GOT3 (cell line): ENCODE results near the gene HHIP.

ENCODE experiments used
- DNase-seq: peaks from one replicate; lab custom pipeline; 2025; ENCODE audit warnings: mixed read lengths; lab: John Stamatoyannopoulos, UW

The HHIP gene

GRCh38 chr4:144656850-144657249 lies 10.9 kb downstream of the HHIP start:
- DNase-seq, result no peak

GRCh38 chr4:144658015-144658567 lies 12.1 kb downstream of the HHIP start:
- no peak for DNase-seq

- DNase-seq, result no peak
Measured at GRCh38 chr4:144658903-144659302, 12.9 kb downstream of the HHIP start.

DNA sequence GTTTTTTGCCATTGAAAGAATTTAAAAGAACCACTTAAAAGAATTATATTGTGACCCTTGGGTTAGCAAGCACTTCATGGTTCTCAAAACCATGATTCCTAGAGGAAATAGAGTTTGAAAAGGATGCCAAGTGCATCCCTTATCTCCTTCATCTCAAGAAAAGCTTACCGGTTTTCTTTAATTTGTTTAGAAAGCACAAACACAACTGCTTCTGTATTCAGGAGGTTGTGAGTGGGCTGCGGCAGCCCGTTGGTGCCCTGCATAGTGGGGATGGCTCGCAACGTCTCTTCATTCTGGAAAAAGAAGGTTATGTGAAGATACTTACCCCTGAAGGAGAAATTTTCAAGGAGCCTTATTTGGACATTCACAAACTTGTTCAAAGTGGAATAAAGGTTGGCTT lies 13.5 kb downstream of the HHIP start:
- DNase-seq, result no peak

GRCh38 chr4:144663834-144664475 lies 18.0 kb downstream of the HHIP start:
- no peak for DNase-seq

DNA sequence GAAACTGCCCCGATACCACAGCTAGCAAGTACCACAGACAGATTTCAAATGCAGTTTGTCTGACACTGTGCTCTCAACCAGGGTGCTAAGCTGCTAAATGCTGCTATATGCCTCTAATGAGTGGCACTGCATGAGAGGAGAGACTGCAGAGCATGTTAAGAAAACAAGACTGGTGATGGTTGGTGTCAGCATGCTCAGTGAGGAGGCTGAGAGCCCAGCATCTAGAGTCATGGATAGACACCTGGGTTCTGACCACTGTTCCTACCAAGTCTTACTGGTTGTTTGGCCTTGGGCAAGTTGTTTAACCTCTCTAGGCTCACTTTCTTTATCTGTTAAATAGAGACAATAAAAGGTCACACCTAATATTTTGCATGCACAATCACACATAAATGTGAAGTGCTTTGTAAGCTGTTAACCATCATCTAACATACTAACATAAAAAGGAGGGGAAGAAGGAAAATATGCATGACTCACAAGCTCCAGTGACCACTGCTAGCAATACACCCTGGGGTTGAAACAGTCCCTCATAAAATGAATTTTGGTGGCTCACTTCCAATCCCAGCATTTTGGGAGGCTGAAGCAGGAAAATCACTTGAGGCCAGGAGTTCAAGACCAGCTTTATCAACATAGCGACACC lies 20.7 kb downstream of the HHIP start:
- DNase-seq, result no peak

DNA sequence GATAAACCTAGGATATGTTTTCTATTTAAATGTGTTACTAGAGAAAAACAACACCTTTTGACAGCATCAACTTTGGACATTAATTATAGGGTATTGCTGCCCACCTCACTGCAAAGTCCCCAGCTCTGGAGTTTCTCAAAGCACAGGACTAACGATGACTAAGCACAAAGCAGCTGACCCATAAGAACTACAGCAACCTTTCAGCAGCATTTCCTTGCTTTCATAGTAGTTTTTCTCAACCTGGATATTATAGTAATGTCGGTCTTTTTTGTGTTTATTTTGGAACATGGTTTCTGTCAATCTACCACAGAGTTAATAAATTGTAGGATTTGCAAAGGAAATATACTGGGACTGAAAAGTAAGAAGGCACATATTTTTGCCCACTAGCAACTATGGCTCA lies 21.5 kb downstream of the HHIP start:
- DNase-seq, result no peak

DNA sequence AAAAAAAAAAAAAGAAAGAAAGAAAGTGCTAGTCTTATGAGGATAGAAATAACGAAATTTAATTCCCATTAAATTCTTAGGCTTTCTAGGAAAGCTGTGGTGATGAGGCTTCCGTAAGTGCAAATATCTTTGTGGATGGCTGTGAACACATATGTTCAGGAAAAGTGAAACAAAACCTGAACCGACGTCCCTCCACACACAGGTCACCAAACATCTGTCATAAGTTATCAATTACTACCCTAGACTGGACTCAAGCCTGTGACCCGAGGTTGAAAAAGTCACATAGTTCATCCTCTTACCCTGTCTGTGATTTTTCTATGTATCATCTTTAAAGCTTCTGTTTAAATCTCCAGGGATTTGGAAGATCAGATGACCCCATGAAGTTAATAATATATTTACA lies 24.8 kb downstream of the HHIP start:
- DNase-seq, result no peak

- DNase-seq, result no peak
Measured at GRCh38 chr4:144674711-144675110, 28.8 kb downstream of the HHIP start.

DNA sequence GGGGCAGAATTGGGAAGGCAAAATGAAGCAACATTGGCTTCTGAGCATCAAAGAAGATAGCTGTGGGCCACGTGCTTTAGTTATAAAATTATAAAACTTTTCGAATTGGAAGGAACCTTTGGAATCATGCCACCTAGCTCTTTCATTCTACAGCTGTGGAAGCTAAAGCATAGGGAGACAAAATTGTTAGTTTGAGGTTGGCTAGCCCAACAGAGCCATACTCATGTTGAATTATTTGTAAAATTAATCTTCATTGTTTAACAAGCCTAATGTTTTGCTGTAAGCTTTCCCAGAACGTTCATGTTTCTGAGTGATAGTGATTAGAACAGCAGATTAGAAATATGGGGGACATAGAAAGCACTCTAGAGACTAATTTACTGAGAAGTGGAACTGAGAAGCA lies 35.9 kb downstream of the HHIP start:
- no peak for DNase-seq

GRCh38 chr4:144683516-144683915 lies 37.6 kb downstream of the HHIP start:
- no peak for DNase-seq

DNA sequence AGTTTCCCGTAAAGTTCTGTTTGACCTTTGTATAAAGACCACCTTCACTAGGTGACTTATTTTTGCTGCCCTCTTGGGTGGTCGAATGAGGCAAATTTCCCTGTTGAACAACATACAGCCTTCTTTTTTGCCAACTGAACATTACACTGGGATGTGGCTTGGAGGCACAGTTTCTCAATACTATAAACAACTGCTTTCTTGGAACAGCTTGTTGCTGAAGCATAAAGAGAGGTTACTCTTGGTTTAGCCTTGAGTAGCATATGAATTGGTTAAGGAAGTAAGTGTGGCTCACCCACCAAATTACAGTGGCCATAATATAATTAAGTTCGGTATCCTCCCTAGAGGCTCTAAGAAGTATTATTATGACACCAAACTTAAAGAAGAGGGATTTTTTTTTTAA lies 40.0 kb downstream of the HHIP start:
- DNase-seq, result no peak

GRCh38 chr4:144686921-144687320 lies 41.0 kb downstream of the HHIP start:
- no peak for DNase-seq

DNA sequence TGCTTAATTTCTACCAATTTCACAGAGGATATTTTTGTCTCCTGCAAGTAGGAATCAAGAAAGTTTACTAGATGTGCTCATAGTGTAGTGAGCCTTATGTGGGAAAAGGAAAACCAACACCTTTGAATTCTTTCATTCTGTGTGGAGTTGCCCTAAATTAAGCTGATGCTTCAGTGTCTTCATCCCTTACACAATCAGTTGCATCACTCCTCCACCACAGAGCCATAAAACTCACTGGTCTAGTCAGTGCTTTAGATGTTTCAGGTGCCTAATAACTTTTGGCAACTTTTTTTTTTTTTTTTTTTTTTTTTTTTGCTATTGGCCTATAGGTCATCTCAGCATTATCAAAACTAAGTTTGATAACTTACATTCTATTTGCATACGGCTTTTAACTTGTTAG lies 41.5 kb downstream of the HHIP start:
- no peak for DNase-seq

DNA sequence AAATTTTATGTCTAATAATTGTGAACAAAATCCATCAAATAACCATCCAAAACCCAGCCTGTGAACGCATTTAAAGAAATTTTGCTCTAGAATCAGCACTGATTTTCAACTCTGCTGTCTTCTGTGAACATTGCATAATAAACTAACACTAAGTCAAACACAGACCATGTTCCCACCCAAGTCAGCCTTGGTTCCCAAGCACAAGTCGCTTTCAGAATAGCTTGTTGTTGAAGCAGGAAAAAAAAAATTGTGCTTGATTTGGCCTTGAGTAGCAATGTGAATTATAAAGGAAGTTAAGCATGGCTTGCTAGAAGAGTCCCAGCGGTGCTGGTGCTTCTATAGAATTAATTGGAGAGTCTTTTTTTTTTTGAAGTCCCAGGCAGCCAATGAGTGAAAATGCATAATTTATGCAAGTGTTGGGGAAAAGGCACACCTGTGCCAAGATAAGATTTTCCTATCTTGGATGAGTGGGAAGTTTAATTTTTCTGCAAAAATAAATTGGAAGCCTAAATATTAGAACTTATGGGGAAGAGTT lies 42.1 kb downstream of the HHIP start:
- no peak for DNase-seq

GRCh38 chr4:144689125-144689524 lies 43.2 kb downstream of the HHIP start:
- DNase-seq, result no peak

DNA sequence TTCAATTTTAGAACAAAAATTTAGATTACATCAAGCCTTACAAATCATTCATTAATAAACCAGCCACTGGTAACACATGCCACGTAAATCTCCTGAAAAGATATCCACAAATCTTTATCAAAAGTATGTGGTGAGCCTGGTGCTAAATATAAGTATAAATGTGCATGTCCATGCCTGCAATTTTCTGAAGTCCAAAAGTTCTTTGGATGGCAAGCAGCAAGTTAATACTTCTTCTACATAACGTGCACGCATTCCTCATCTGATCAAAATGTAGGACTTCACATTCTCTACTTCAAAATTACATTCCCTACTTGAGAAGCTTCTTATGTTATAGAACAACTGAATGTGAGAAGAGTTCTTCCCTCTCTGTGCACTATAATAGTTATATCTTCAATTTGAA lies 49.8 kb downstream of the HHIP start:
- DNase-seq, result no peak

GRCh38 chr4:144696376-144696775 lies 50.4 kb downstream of the HHIP start:
- no peak for DNase-seq

DNA sequence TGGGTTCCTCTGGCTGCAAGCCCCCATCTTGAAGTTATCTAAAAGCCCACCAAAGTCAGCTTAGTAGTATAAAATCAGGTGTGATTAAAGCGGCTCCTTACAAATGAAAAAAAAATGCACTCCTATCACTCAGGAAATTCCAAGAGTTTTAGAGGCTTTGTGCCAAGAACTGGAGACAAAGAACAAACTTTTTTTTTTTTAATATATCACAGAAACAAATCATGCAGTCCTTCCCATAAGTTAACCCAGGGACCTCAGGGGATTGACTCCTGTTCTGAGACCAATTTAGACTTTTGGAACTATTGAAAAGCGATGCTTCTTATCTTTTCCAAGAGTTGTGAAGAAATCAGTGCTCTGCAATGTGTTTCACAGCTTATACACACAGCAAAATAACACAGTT lies 53.6 kb downstream of the HHIP start:
- DNase-seq, result no peak

GRCh38 chr4:144701683-144702233 lies 55.8 kb downstream of the HHIP start:
- DNase-seq, result no peak

DNA sequence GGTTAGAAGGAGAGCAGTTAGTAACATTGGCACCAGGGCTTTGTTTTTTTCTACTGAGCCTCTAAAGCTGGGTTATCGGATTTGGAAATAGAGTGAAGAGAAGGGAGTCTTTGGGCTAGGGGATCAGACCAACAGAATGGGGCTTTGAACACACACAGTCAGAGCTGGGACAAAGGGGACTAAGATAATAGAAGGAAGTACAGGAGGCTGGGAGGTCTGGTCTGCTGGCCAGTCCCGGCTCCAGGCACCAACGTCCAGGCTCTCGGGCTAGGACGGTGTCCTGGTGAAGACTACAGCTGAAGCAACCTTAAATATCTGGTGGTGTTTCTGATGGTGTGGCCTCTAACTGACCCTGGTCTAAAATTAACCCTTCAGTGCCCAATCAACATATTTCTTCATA lies 57.5 kb downstream of the HHIP start:
- DNase-seq, result no peak

- DNase-seq, result no peak
Measured at GRCh38 chr4:144705601-144706590, 59.9 kb downstream of the HHIP start.
